Measurements from ENCODE around the gene ATG7. TPM values are rescaled to one million over a fixed set of nuclear protein-coding genes. Genes with fewer than 3 reads are reported as not detected.

The ATG7 gene
- total RNA-seq, 1 donor from 2014 or later: 53.5 TPM

GRCh38 chr3:11390411-11391131 lies 118.4 kb downstream of the ATG7 start:
- Histone ChIP-seq H3K79me2 (ENCODE audit: low read depth) (no peaks in the 10 kb centered on the region), H3K36me3 (no peaks in the 10 kb centered on the region), H3K4me3 (no peak overlapping the region), H3K4me2 (no peak overlapping the region), H4K20me1 (ENCODE audit: low read depth) (no peaks in the 10 kb centered on the region), H2AFZ (replicated peaks) (no peak overlapping the region), H3F3A (ENCODE audit: low read depth) (no peaks in the 10 kb centered on the region), H3K27ac (no peak overlapping the region), H3K27me3 (no peaks in the 10 kb centered on the region), H3K9me3 (ENCODE audit: low read depth) (no peaks in the 10 kb centered on the region), H3K9ac (no peak overlapping the region), H3K4me1 (peaks cover 5% of the 10 kb centered on the region)
- H3K4me1 Mint-ChIP-seq: peaks cover 32% of the 10 kb centered on the region
- H3K4me3 Mint-ChIP-seq: no peak overlapping the region
- H3K27me3 Mint-ChIP-seq (ENCODE audit: insufficient read depth, low read depth): peaks cover 2% of the 10 kb centered on the region
- peaks cover 5% of the 10 kb centered on the region for H3K9me3 Mint-ChIP-seq
- H3K36me3 Mint-ChIP-seq: peaks cover 3% of the 10 kb centered on the region
- no peak for DNase-seq (ENCODE audit: low spot score)
- TF ChIP-seq EZH2phosphoT487 (IDR thresholded peaks at IDR 0.05) (no peak), EZH2 (IDR thresholded peaks at IDR 0.05) (no peak)
- TF ChIP-seq, protein P1, sequence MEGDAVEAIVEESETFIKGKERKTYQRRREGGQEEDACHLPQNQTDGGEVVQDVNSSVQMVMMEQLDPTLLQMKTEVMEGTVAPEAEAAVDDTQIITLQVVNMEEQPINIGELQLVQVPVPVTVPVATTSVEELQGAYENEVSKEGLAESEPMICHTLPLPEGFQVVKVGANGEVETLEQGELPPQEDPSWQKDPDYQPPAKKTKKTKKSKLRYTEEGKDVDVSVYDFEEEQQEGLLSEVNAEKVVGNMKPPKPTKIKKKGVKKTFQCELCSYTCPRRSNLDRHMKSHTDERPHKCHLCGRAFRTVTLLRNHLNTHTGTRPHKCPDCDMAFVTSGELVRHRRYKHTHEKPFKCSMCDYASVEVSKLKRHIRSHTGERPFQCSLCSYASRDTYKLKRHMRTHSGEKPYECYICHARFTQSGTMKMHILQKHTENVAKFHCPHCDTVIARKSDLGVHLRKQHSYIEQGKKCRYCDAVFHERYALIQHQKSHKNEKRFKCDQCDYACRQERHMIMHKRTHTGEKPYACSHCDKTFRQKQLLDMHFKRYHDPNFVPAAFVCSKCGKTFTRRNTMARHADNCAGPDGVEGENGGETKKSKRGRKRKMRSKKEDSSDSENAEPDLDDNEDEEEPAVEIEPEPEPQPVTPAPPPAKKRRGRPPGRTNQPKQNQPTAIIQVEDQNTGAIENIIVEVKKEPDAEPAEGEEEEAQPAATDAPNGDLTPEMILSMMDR (IDR thresholded peaks at IDR 0.05): no peak
- H3K27ac Mint-ChIP-seq: no peak overlapping the region

DNA sequence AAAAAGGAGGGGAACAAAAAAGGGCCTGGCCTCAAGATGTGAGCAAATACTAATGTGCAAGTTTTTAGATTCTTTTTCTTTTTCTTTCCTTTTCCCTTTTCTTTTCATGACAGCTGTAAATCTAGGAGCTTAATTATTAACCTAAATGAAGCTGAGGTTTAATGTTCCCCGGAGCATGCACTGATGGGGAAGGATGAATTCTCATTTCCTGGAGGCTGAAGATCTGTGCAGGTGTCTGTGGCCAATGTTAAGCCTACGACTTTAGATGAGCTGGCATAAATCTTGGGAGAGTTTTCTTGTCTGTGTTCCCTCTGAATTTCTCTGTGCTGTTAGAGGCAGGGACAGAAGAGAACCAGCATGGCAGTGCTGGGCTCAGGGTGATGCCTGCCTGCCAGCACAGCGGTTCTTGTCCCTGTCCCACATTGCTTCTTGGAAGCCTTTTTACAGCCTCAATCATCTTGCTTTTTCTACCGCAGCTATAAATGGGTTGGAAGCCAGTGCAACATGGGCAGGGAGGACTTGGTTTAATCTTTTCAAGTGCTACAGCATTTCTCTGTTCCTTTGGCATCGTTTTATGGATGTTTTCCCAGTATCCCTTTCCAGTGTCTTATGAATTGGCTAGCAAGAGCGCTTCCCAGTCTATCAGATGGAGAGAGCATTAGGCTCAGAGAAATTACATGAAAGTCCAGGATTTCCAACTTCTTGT lies 119.1 kb downstream of the ATG7 start:
- Histone ChIP-seq H3K27ac (no peak overlapping the region), H3K27me3 (no peaks in the 10 kb centered on the region), H2AFZ (replicated peaks) (no peak overlapping the region), H3K9me3 (ENCODE audit: low read depth) (no peaks in the 10 kb centered on the region), H3K4me2 (no peak overlapping the region), H4K20me1 (ENCODE audit: low read depth) (no peaks in the 10 kb centered on the region), H3K9ac (no peak overlapping the region), H3K79me2 (ENCODE audit: low read depth) (no peaks in the 10 kb centered on the region), H3F3A (ENCODE audit: low read depth) (no peaks in the 10 kb centered on the region), H3K4me3 (no peak overlapping the region), H3K36me3 (no peaks in the 10 kb centered on the region), H3K4me1 (peaks cover 3% of the 10 kb centered on the region)
- no peak for DNase-seq (ENCODE audit: low spot score)
- TF ChIP-seq, protein P1 (IDR thresholded peaks at IDR 0.05): no peak
- no peak for TF ChIP-seq EZH2 (IDR thresholded peaks at IDR 0.05)
- H3K9me3 Mint-ChIP-seq: peaks cover 5% of the 10 kb centered on the region
- H3K27ac Mint-ChIP-seq: peak overlapping the region; percentile 70
- peaks cover 3% of the 10 kb centered on the region for H3K36me3 Mint-ChIP-seq
- no peak overlapping the region for H3K4me3 Mint-ChIP-seq
- H3K27me3 Mint-ChIP-seq (ENCODE audit: insufficient read depth, low read depth): peaks cover 2% of the 10 kb centered on the region
- H3K4me1 Mint-ChIP-seq: peaks cover 29% of the 10 kb centered on the region

- Histone ChIP-seq H3K4me2 (no peak overlapping the region), H2AFZ (replicated peaks) (no peak overlapping the region), H3K27ac (no peak overlapping the region), H3F3A (ENCODE audit: low read depth) (no peaks in the 10 kb centered on the region), H3K4me3 (no peak overlapping the region), H3K79me2 (ENCODE audit: low read depth) (no peaks in the 10 kb centered on the region), H3K27me3 (no peaks in the 10 kb centered on the region), H3K4me1 (peaks cover 3% of the 10 kb centered on the region), H4K20me1 (ENCODE audit: low read depth) (no peaks in the 10 kb centered on the region), H3K9me3 (ENCODE audit: low read depth) (no peaks in the 10 kb centered on the region), H3K36me3 (no peaks in the 10 kb centered on the region), H3K9ac (no peak overlapping the region)
- Mint-ChIP-seq H3K4me1 (peaks cover 26% of the 10 kb centered on the region), H3K36me3 (peaks cover 3% of the 10 kb centered on the region), H3K27ac (no peak overlapping the region), H3K27me3 (ENCODE audit: insufficient read depth, low read depth) (peaks cover 2% of the 10 kb centered on the region), H3K9me3 (peaks cover 5% of the 10 kb centered on the region), H3K4me3 (no peak overlapping the region)
- no peak for DNase-seq (ENCODE audit: low spot score)
- TF ChIP-seq EZH2phosphoT487 (IDR thresholded peaks at IDR 0.05): no peak
- no peak for TF ChIP-seq EZH2 (IDR thresholded peaks at IDR 0.05)
- TF ChIP-seq, protein P1 (IDR thresholded peaks at IDR 0.05): no peak
These were observed 120.0 kb downstream of the ATG7 start for GRCh38 chr3:11392014-11392859.

Measured in neural progenitor cell (in vitro differentiated cells).